GM12874 (cell line): ENCODE data around the gene LBR.

Source experiments
- CTCF ChIP-seq: IDR thresholded peaks from 2 replicates; pipeline ENCODE4 v1.5.1; 2011; ENCODE audit warnings: low read depth, mild to moderate bottlenecking, control low read depth, low read length, moderate library complexity; ENCODE audit not compliant: insufficient read depth

Gene LBR

GRCh38 chr1:225366018-225366417 is 61.8 kb downstream of the LBR start:
- no peak for TF ChIP-seq CTCF

- TF ChIP-seq CTCF, result no peak
Observed at GRCh38 chr1:225364439-225364838, 63.4 kb downstream of the LBR start.

- no peak for TF ChIP-seq CTCF
Observed at GRCh38 chr1:225362805-225363204, 65.0 kb downstream of the LBR start.

GRCh38 chr1:225361176-225361575 is 66.7 kb downstream of the LBR start:
- no peak for TF ChIP-seq CTCF

GRCh38 chr1:225360119-225360518 is 67.7 kb downstream of the LBR start:
- TF ChIP-seq CTCF, result no peak

- no peak for TF ChIP-seq CTCF
Observed at GRCh38 chr1:225355863-225356262, 72.0 kb downstream of the LBR start.

- no peak for TF ChIP-seq CTCF
Observed at GRCh38 chr1:225354906-225355305, 72.9 kb downstream of the LBR start.
